Dermis microvascular lymphatic vessel endothelial cell (primary cell): ENCODE measurements around the gene DPP9. TPM values are rescaled to one million over a fixed set of nuclear protein-coding genes. Genes with fewer than 3 reads are reported as not detected.

Experiments used
- DNase-seq, 2 donors: peaks; one replicate each; pipeline versions ENCODE4 v3.0.0 to v3.0.0-alpha.2; 2010; ENCODE audit warnings: low read depth in 2 of 2
- total RNA-seq: library from RNA; depleted of rRNA; stranded (reverse); fragments of >200 nt; gene quantifications from 2 replicates; pipeline ENCODE4 v1.2.1, GENCODE V29; 2014

DPP9 gene
- total RNA-seq, 1 donor from 2014 or later: 13.0 TPM

DNA sequence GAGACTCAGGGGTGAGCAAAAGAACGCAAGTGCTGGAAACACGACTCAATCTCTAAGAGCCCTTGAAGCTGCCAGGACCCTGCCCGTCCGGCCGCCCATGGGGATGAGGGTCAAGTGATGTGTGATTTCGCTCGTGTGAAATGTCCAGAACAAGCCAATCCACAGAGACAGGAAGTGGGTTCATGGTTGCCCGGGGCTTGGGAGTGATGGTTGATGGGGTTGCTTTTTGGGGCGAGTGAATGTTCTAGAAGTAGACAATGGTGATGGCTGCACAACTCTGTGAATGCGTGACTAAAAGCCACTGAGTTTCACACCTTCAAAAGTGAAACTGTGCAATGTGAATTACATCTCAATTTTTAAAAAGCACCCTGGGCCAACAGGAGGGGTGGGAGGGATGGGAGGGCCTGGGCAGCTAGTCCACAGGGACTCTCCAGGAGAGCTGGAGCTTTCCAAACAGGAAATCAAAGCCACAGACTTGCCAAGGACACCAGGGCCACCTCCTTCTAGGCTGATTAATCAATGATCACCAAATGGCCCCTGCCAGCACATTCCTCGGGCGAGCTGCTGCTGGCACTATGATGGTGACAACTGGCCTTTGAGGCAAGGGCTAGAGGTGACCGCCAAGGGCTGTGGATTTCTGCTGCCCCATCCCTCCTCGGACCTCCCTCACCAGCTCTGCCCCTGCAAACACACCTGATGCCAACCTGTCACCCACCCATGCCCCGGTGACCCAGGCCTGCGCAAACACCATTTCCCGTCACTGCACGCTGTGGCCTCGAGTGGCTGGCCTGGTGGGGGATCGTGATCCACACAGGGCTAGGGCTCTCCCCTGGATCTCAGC lies 14.0 kb downstream of the DPP9 start:
- no peak for DNase-seq

DNA sequence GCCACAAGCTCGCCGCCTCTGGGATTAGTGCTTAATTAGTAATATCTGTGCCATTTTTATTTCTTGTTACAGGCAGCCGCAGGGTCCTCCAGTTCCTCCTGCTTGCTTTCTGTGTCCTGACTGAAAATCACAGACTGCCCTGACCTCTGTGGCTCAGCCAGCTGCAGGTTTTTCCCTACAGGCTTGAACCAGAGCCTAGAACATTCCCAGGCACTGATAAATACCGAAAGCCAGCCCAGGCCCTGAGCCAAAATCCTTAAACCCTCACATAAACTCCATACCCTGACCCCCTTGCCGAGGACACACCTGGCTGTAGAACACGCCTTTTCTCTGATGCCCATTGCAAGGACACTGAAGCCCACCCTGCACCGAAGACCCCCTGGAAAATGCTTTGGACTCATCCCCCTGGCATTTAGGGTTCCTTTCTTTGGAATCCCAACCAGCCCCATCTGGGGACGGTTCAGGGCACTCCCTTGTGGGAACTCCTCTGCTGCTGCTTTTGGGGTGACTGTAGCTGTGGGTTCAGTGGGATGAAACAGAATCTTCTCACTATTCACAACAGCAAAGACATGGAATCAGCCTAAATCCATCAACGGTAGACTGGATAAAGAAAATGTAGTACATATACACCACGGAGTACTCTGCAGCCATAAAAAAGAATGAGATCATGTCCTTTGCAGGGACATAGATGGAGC lies 15.5 kb downstream of the DPP9 start:
- no peak for DNase-seq

DNA sequence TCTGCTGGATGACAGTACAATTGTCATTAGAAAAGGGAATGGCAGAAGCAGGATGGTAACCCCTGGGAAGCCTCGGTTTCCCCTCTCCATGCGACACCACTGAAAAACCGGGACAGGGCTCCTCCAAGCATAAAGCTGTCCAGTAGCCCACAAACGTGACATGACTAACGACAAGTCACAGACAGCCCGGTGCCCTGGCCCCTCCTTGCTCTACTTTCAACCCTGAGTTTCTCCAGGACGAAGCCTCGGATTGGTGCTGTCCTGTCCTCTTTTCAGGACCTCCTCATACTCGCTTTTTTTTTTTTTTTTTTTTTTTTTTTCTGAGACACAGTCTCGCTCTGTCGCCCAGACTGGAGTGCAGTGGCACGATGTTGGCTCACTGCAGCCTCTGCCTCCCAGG lies 16.3 kb downstream of the DPP9 start:
- no peak for DNase-seq

DNA sequence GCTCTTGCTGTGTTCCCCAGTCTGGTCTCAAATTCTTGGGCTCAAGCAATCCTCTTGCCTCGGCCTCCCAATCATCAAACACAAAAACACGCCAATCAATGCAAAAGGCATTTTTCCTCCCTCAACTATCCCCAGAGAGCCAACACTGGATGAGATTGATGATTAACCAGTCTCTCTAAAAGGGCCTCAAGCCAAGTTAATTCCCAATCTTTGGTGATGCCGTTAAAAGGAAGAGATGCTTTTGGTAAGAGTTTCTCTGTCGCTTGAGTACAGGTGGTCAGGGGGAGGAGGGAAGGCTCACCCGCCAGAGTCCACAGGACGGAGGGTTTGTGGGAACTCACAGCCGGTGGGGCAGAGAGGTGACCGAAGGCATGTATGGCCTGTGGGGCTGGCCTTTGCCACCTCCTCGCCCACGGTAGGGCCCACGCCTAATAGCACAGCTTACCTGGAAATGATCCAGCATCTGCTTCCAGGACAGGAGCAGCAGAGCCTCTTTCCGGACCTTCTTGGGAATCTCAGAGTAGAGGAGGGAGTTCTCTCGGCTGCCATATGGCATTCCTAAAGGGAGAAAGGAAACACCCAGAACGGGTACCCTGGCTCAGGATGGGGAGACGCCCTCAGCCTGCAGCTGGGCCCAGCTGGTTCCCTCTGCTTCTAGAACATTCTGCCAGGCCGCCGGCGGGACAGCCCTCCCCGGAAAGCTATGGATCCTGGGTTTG lies 18.1 kb downstream of the DPP9 start:
- DNase-seq: no peak

DNA sequence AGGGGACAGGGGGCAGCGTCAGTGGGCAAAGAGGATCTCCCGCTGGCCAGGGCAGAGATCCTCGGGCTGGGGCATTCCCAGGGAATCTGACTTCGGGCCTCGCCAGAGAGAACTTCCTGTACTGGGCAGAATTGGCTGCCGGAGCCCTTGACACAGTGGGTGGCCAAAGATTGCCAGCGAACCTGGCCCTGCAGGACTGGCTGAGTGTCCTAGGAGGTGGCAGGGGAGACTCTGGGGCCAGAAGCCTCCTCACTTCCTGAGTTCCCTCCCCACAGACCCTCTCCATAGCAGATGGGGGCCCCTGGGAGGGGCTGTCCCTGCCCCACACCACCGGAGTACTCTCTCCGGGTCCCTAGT lies 19.3 kb downstream of the DPP9 start:
- no peak for DNase-seq

DNA sequence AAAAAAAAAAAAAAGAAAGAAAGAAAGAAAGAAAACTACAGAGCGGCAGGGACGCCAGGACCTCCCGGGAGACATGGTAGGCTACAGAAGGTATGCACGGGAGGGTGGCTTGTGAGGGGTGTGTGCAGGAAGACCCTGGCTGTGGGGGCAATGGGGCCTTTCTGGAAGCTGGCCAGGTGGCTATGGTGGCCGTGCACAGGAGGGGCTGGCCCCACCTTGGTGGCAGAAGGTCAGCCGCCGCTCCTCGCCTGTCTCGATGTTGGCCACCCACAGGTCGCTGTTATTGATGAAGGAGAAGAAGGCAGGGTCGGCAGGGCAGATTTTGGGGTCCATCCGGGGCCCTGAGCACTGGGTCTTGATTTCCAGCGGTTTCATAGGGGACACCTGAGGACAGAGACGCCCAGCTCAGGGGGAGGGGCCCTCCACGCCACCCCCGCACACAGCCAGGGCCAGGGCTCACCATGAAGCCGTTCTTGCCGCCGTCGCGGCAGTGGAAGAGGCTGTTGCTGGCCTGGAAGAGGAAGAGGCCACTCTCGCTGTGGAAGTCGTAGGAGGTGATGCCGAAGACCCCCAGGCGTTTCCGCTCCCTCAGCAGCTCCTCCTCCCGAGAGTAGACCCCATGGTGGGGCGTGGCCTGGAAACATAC lies 19.8 kb downstream of the DPP9 start:
- no peak for DNase-seq

DNA sequence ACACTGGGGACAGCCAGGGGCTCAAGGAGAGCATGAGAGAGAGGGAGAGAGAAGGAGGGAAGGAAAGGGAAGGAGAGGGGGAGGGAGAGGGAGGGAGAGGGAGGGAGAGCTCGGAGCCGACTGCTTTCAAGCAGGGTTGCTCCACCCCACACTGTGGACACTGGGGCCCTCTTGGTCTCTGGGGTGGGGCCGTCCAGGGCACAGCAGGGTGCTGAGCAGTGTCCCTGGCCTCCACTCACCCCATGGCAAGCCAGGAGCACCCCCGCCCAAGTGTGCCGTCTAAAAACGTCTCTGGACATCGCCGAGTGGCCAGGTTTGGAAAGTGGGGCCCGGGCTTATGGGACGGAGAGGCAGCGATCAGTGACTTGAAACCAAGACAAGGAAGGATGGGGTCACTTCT lies 20.9 kb downstream of the DPP9 start:
- DNase-seq: no peak

DNA sequence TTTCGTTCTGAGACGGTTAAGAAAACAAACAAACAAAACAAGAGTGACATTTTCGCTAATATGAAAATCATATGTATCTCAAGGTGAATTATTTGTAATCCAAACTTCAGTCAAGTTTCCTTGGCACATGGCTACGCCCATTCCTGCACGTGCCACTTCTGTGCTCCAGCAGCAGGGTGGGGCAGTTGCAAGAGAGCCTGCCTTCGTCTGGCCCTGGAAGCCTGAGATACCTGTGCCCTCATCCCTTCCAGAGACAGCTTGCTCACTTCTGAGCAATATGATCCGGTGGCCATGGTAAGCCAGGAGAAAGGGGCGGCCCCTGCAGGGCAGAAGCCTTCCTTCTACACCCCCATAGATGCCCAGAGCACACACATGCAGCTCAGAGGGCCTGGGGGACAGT lies 22.1 kb downstream of the DPP9 start:
- DNase-seq: no peak

DNA sequence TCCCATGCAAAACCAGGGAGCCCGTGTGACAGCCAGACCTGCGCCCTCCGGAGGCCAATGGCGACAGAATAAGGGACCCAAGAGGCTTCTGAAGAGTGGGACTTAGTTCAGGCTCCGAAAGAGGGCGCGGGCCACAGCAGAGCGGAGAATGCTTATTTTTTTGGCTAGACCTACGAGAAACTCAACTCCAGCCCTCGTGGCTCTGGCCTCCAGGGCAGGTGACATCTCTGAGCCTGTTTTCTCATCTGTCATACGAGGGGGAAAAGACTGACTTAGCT lies 23.0 kb downstream of the DPP9 start:
- no peak for DNase-seq

DNA sequence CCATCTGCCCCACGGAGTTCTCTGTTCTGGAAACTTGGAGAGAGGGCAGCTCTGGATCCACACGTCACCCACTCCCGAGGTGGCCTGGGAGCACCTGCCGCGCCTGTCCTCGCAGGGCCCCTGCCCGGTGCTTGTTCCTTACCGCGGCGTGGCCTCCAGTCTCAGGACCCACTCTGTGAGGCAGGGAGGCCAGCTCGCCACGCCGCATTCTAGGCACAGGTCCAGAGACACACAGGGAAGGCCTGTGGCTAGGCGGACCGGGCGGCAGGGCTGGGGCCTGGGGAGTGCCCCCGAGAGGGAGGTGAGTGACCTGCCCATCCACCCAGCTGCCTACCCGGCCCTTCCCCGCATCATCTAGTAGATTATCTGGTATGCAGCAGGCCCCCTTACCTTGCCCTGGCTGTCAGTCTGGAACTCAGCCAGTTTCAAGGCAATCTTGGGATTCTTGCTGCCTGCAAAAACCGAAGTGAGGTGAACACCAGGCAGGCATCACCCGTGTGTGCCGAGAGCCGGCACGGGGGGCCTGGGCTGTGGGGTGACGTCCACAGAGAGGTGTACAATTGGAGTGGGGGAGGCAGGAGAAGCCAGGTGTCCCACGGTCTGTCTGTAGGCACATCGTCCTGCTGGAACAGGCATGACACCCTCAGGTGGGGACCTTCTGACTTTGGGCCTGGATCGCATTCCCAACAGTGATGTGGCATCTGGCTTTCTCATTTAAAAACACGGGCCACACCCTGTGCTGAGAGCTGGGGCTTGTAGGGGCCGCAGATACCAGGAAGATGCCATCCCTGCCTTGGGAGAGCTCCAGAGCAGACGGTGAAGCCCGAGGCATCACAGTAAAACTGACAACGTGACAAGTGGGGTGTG lies 23.6 kb downstream of the DPP9 start:
- no peak for DNase-seq

DNA sequence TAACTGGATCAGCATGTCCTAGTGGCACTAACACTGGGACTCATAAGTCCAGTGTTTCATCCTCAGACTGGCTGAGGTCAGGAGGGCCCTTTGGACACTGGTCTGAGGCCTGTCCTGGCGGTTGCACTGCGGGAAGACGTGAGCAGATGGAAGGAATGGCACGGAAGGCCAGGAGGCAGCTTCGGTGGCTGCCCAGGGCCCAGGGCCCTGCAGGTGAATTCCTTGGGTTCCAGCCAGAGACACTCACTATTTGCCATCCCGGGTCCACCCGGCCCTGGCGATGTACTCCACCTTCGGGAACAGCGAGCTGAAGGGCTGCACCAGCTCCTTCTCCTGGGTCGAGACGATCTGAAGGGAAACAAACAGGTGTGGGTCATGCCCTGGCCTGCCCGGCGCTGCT lies 26.3 kb downstream of the DPP9 start:
- no peak for DNase-seq

DNA sequence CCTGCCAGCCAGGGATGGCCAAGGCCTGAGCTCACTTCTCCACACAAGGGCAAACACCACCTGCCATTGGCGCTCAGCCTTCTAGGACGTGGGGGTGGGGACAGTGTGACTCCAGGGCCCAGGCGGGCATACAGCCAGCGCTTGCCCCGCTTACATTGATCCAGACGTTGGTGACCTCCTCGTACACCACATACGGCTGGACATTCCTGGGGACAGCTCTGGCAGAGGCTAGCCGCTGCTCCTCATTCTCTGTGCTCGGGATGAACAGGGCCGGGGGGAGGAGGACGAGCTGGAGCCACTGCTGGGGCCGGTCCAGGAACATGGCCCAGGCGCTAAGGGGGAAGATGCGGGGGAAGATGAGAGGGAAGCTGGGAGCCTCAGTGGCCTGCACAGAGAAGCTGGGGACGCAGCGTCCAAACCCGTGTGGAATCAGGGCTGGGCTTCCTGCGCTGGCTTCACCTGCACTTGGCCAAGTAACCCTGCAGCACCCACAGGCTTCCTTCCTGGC lies 28.4 kb downstream of the DPP9 start:
- DNase-seq: peak; percentile 17 to 42

DNA sequence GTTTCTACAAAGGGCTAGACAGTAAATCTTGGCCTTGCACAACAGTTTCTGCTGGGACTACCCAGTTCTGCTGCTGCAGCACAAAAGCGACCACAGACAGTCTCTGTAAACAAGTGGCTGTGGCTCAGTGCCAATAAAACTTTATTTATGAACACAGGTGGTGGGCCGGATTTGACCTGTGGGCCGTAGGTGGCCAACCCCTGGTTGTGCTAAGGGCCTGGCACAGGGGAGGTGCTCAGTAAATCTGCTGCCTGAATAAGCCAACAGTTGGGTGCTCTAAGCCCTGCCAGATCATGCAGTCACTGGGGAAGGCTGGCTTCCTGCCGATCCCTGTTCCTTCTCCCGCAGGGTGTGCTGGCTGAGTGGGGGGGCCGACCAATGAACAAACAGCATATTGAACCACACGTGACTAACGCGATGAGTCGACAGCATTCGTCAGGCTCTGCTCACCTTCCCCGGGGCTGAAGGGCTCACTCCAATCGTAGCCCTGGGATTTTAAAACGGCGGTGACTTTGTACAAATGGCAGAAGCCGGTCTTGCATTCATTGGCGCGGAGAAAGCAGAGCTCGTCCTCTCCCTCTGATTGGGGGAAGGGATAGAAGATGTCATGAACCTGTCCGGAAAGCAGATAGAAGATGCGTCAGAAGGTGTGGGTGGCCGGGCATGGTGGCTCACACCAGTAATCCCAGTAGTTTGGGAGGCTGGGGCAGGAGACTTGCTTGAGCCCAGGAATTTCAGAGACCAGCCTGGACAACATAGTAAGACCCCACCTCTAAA lies 29.2 kb downstream of the DPP9 start:
- peak; percentile 96 to 99 for DNase-seq

DNA sequence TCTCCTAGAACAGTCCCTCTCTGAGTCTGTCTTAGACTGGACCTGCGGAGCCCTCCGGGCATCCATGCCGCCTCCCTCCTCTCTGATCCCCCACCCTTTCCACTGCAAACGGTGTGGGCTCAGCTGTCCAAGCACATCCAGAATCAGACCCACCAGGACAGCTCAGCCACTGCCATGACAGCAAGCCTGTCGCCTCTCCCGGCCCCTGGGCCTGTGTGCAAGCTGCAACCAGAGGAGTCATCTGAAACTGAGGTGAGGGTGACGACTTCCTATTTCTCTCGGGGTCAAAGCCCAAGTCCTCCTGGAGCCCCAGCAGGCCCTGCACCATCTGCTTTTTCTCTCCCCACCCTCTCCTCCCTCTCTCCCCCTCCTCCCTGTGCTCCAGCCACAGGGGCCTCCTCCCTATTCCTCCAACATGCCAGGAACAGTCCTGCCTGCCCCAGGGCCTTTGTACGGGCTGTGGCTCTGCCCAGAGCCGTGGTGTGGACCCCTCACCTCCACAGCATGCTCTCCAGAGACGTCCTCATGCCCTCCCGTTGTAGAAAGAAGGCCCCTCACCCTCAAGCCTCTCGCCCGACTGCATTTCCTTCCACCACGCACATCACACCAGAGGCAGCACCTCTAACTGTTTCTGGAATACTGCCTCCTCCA lies 30.0 kb downstream of the DPP9 start:
- DNase-seq: no peak

DNA sequence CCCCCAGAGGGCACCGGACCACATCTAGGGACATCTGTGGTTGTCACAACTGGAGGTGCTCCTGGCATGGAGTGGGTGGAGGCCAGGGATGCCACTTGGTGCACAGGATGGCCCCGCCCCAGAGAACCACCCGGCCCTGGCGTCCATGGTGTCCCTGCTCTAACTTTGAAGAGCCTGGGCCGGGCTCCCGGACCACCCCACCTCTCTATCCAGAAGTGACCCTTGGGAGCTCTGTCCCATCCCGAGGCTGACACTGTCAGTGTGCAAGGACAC lies 30.6 kb downstream of the DPP9 start:
- no peak for DNase-seq

DNA sequence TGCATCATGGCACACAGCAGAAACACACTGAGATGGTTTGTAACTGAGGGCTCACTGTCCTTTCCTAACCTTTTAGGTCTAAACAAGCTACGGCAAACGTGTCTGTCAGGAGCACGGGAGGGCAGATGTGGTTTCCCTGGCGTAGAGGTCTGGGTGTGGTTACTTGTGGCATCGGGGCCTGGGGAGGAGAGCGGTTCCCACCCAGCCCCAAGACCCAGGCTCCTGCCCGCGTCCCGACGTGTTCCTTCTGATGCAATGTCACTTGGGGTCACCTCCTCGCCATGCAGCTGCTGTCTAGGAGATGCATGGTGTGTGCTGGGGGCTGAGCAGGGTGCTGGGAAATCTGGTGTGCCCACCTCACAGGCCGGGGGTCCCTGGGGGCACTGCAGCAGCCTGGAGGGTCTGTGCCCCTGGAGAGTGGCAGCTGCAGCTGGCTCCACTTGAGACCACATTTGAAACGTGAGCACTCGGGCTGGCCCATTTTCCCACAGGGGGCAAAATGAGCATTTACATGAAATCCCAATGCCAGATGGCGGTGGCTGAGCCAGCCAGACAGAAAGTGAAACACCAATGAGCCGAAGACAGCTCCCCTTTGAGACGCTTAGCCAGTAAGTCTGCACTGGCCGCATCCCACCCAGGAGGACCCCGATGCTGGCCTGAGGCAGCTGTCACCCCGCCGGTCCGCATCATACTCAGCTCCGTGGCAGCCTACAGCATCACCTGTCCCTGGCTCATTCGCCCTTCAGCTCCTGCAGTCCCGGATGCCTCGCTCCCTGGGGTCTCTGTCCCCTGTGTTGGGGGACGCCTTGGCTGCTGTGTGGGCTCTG lies 31.2 kb downstream of the DPP9 start:
- DNase-seq: no peak

DNA sequence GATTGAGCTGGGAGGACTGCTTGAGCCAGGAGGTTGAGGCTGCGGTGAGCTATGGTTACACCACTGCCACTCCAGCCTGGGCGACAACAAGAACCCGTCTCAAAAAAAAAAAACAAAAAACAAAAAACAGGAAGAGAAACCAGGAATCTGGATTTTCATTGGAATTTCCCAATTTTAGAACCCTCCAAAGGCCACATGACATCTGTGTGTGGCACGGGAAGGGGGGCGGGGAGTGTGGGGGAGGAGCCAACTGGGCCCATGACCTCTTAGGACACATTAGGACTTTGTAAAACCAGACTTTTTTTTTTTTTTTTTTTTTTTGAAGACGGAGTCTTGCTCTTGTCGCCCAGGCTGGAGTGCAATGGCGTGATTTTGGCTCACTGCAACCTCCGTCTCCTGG lies 32.3 kb downstream of the DPP9 start:
- DNase-seq: no peak

DNA sequence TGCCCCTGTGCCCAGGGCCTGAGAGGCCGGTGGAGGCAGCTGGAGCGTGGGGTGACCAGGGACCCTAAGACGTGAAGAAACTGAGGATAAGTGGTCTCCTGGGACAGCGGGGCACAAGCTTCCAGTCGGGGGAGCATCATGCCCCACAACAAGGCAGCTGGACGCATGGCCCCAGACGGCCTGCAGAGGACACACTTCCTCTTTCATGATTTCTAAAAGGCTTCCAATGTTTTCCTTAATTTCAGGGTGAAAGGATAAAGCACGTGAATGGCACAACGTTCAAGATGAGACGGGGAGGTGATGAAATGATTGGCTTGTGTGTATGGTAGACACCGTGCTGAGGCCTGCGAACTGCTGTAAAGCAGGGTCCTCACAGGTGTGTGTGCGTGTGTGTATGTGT lies 33.3 kb downstream of the DPP9 start:
- no peak for DNase-seq

DNA sequence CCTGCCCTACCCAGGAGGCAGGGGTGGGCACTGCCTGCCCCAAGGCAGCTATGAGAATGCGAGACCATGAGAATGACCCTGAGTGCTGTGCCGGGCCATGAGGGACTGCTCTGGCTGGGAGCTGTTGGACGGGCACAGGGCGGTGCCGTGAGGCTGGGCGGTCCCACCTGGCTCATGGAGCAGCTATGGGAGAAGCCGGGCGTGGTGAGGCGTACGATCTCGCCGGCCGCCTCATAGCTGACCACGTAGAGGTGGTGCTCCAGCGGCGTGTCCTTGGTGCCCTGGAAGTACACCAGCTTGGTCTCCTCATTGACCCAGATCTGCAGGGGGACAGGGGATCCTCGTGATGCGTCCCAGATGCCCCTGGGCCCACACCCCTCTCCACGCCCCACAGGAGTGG lies 34.2 kb downstream of the DPP9 start:
- no peak for DNase-seq
